CD14-positive monocyte (primary cell): ENCODE results near the gene DIPK1A. TPM values are rescaled to one million over a fixed set of nuclear protein-coding genes. Genes with fewer than 3 reads are reported as not detected.

Experiments
- DNase-seq, 3 donors: peaks; one replicate each; pipeline ENCODE4 v3.0.0-alpha.2; 2011 to 2022
- H2AFZ ChIP-seq: 2 replicates; pipeline ENCODE4 v1.6.0; 2012; ENCODE audit warnings: mild to moderate bottlenecking, low read depth, low read length, inconsistent platforms; ENCODE audit not compliant: insufficient read depth, poor library complexity, severe bottlenecking
- H3K27ac ChIP-seq, 2 donors: 1 replicate in 1 of 2; 2 replicates in 1 of 2; pipeline ENCODE4 v1.5.1; 2012 to 2013; ENCODE audit warnings: low read length in 2 of 2, control low read depth in 1 of 2, inconsistent platforms in 1 of 2, low read depth in 1 of 2, mild to moderate bottlenecking in 1 of 2
- H3K27me3 ChIP-seq, 2 donors: one replicate each; pipeline versions ENCODE4 v1.6.0 to v1.6.1; 2011 to 2013; ENCODE audit warnings: low read length in 2 of 2; ENCODE audit not compliant: control insufficient read depth in 2 of 2, insufficient read depth in 2 of 2
- H3K36me3 ChIP-seq, 2 donors: replicated peaks in 1 of 2; 1 replicate in 1 of 2; 2 replicates in 1 of 2; pipeline versions ENCODE4 v1.5.1 to v1.6.1; 2012 to 2013; ENCODE audit warnings: low read length in 2 of 2, control low read depth in 1 of 2, inconsistent platforms in 1 of 2, mild to moderate bottlenecking in 1 of 2; ENCODE audit not compliant: insufficient read depth in 2 of 2, control insufficient read depth in 1 of 2
- H3K4me1 ChIP-seq, 2 donors: 1 replicate in 1 of 2; 2 replicates in 1 of 2; pipeline versions ENCODE4 v1.5.1 to v1.6.1; 2012 to 2013; ENCODE audit warnings: low read length in 2 of 2, control low read depth in 1 of 2, inconsistent platforms in 1 of 2, mild to moderate bottlenecking in 1 of 2, moderate library complexity in 1 of 2; ENCODE audit not compliant: insufficient read depth in 2 of 2, control insufficient read depth in 1 of 2
- H3K4me2 ChIP-seq: replicated peaks from 2 replicates; pipeline ENCODE3; 2012; ENCODE audit warnings: low read length, moderate library complexity, mild to moderate bottlenecking; ENCODE audit not compliant: poor library complexity, severe bottlenecking; ENCODE audit errors: extremely low read depth
- H3K4me3 ChIP-seq, 3 experiments: fragments of 200-600 bp in 1 of 3; sonication (generic) in 1 of 3; replicated peaks in 1 of 3; 1 replicate in 2 of 3; 2 replicates in 1 of 3; pipeline ENCODE4 v1.5.1; 2011 to 2013; ENCODE audit warnings: low read length in 3 of 3, mild to moderate bottlenecking in 3 of 3, control low read depth in 2 of 3, low read depth in 2 of 3, inconsistent platforms in 1 of 3, moderate library complexity in 1 of 3
- H3K79me2 ChIP-seq: 2 replicates; pipeline ENCODE4 v1.6.0; 2012; ENCODE audit warnings: mild to moderate bottlenecking, control low read depth, inconsistent platforms, low read length, moderate library complexity; ENCODE audit not compliant: insufficient read depth
- H3K9ac ChIP-seq: 2 replicates; pipeline ENCODE4 v1.6.0; 2017; ENCODE audit warnings: low read length, mild to moderate bottlenecking; ENCODE audit not compliant: insufficient read depth, poor library complexity, severe bottlenecking
- H3K9me3 ChIP-seq, 2 donors: replicated peaks in 1 of 2; 1 replicate in 1 of 2; 2 replicates in 1 of 2; pipeline versions ENCODE4 v1.5.1 to v1.6.1; 2012 to 2013; ENCODE audit warnings: low read length in 2 of 2, control low read depth in 1 of 2; ENCODE audit not compliant: control insufficient read depth in 1 of 2, insufficient read depth in 1 of 2
- H4K20me1 ChIP-seq: 2 replicates; pipeline ENCODE4 v1.6.0; 2012; ENCODE audit warnings: mild to moderate bottlenecking, low read length, control low read depth, moderate library complexity; ENCODE audit not compliant: insufficient read depth
- H3K27ac Mint-ChIP-seq, 7 donors: one replicate each; pipeline ENCODE4 v1.8.0; 2020; ENCODE audit warnings: mild to moderate bottlenecking in 7 of 7, mixed read lengths in 7 of 7, moderate library complexity in 6 of 7, inconsistent platforms in 2 of 7
- H3K27me3 Mint-ChIP-seq, 3 donors: one replicate each; pipeline ENCODE4 v1.8.0; 2021 to 2022; ENCODE audit warnings: low read depth in 3 of 3, mild to moderate bottlenecking in 3 of 3, mixed read lengths in 3 of 3, moderate library complexity in 3 of 3, inconsistent platforms in 1 of 3
- H3K36me3 Mint-ChIP-seq, 2 donors: one replicate each; pipeline ENCODE4 v1.8.0; 2020; ENCODE audit warnings: mixed read lengths in 2 of 2, inconsistent platforms in 1 of 2, mild to moderate bottlenecking in 1 of 2
- H3K4me1 Mint-ChIP-seq: one replicate; pipeline ENCODE4 v1.8.0; 2020; ENCODE audit warnings: mild to moderate bottlenecking, mixed read lengths
- H3K4me3 Mint-ChIP-seq, 2 donors: one replicate each; pipeline ENCODE4 v1.8.0; 2020; ENCODE audit warnings: mild to moderate bottlenecking in 2 of 2, mixed read lengths in 2 of 2, moderate library complexity in 1 of 2
- H3K9me3 Mint-ChIP-seq, 7 donors: one replicate each; pipeline ENCODE4 v1.8.0; 2020 to 2022; ENCODE audit warnings: mixed read lengths in 7 of 7, mild to moderate bottlenecking in 6 of 7, moderate library complexity in 6 of 7, inconsistent platforms in 2 of 7
- WGBS: methylation state at CpG from one replicate; pipeline ENCODE4 v1.1.5; 2013; ENCODE audit warnings: missing lambda C conversion rate; ENCODE audit not compliant: insufficient coverage; 5-methylcytosine and 5-hydroxymethylcytosine counted together
- intact Hi-C, 2 donors: fragments of 100-400 bp; cut with micrococcal nuclease; formaldehyde crosslinking; loops; one replicate each; pipeline versions ENCODE4 v1.15.0 to v1.15.1; 2023
- polyA plus RNA-seq, 3 donors: library from polyadenylated mRNA; depleted of rRNA in 1 of 3; unstranded in 2 of 3; stranded (reverse) in 1 of 3; fragments of 300-500 nt in 2 of 3; fragments of >200 nt in 1 of 3; fragmentation: Illumina TruSeq in 2 of 3; gene quantifications; 1 replicate in 2 of 3; 2 replicates in 1 of 3; pipeline ENCODE4 v1.2.3, GENCODE V29; 2012 to 2021
- TF ChIP-seq, protein P1 (sequence below): fragments of 200-600 bp; IDR thresholded peaks from one replicate; pipeline ENCODE4 v1.8.0; 2022; ENCODE audit warnings: antibody characterized with exemption, mild to moderate bottlenecking

DIPK1A gene
- polyA plus RNA-seq, 3 donors, result 0.45 to 1.4 (median 0.83) TPM

GRCh38 chr1:92879316-92879968, 81.8 kb downstream of the DIPK1A start:
- TF ChIP-seq, protein P1, sequence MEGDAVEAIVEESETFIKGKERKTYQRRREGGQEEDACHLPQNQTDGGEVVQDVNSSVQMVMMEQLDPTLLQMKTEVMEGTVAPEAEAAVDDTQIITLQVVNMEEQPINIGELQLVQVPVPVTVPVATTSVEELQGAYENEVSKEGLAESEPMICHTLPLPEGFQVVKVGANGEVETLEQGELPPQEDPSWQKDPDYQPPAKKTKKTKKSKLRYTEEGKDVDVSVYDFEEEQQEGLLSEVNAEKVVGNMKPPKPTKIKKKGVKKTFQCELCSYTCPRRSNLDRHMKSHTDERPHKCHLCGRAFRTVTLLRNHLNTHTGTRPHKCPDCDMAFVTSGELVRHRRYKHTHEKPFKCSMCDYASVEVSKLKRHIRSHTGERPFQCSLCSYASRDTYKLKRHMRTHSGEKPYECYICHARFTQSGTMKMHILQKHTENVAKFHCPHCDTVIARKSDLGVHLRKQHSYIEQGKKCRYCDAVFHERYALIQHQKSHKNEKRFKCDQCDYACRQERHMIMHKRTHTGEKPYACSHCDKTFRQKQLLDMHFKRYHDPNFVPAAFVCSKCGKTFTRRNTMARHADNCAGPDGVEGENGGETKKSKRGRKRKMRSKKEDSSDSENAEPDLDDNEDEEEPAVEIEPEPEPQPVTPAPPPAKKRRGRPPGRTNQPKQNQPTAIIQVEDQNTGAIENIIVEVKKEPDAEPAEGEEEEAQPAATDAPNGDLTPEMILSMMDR, result no peak
- DNase-seq, result no peak
- Histone ChIP-seq H3K4me3 (no peak overlapping the region), H3K9ac (no peak overlapping the region), H3K9me3 (no peaks in the 10 kb centered on the region), H3K4me1 (peaks cover 11 to 13% of the 10 kb centered on the region in 2 donors), H3K4me2 (no peak overlapping the region), H3K36me3 (no peaks in the 10 kb centered on the region), H3K79me2 (no peaks in the 10 kb centered on the region), H2AFZ (no peak overlapping the region), H3K27me3 (no peaks in the 10 kb centered on the region), H4K20me1 (no peaks in the 10 kb centered on the region), H3K27ac (no peak overlapping the region)
- Mint-ChIP-seq H3K36me3 (no peaks in the 10 kb centered on the region), H3K27ac (no peak overlapping the region), H3K9me3 (no peaks in the 10 kb centered on the region), H3K4me1 (peaks cover 14% of the 10 kb centered on the region), H3K4me3 (no peak overlapping the region), H3K27me3 (peaks cover 0 to 4% (median 0%) of the 10 kb centered on the region in 3 donors)
- WGBS, result 100% methylated on average over 1 of the region's 4 CpGs
- intact Hi-C loops, result no loop called here

GRCh38 chr1:92877792-92878191, 83.5 kb downstream of the DIPK1A start:
- H3K9me3 Mint-ChIP-seq, result peaks cover 0 to 4% (median 0%) of the 10 kb centered on the region in 7 donors
- no peak for DNase-seq
- no peaks in the 10 kb centered on the region for H3K9me3 ChIP-seq
- no peak overlapping the region for H3K9ac ChIP-seq
- peaks cover 0 to 4% (median 0%) of the 10 kb centered on the region in 3 donors for H3K27me3 Mint-ChIP-seq
- H3K4me3 ChIP-seq, result no peak overlapping the region
- intact Hi-C loops, result no loop called here
- no peak overlapping the region for H3K27ac Mint-ChIP-seq
- no peaks in the 10 kb centered on the region for H3K27me3 ChIP-seq
- H3K27ac ChIP-seq, result no peak overlapping the region
- no peak overlapping the region for H3K4me2 ChIP-seq
- TF ChIP-seq, protein P1, result no peak
- H3K79me2 ChIP-seq, result no peaks in the 10 kb centered on the region
- WGBS, result 40% methylated on average over 1 of the region's 4 CpGs
- no peaks in the 10 kb centered on the region for H4K20me1 ChIP-seq
- no peak overlapping the region for H3K4me3 Mint-ChIP-seq
- peaks cover 3% of the 10 kb centered on the region in 2 donors for H3K4me1 ChIP-seq
- H2AFZ ChIP-seq, result no peak overlapping the region
- H3K36me3 ChIP-seq, result no peaks in the 10 kb centered on the region
- H3K4me1 Mint-ChIP-seq, result peaks cover 4% of the 10 kb centered on the region
- H3K36me3 Mint-ChIP-seq, result peaks cover 0 to 2% of the 10 kb centered on the region in 2 donors
